ENCODE data around the gene SLC22A3. TPM values are rescaled to one million over a fixed set of nuclear protein-coding genes. Genes with fewer than 3 reads are reported as not detected.

SLC22A3 gene
- total RNA-seq, 1 donor from 2014 or later = 36.0 TPM

Other genes with a start within 250 kb of the SLC22A3 start
- 8.9 TPM for gene SLC22A1, start 226.6 kb upstream of the SLC22A3 start, total RNA-seq
- 1.4 TPM for gene SLC22A2, start 89.6 kb upstream of the SLC22A3 start, total RNA-seq